WERI-Rb-1 (cell line): ENCODE results near the gene XCR1.

Experiments
- DNase-seq: peaks from one replicate; pipeline ENCODE4 v3.0.0-alpha.2; 2020
- H3K27ac ChIP-seq: fragments of 250-450 bp; sonication (Bioruptor Pico); 2 replicates; pipeline ENCODE4 v1.5.1; 2020; ENCODE audit warnings: mild to moderate bottlenecking, moderate library complexity
- H3K27me3 ChIP-seq: fragments of 250-450 bp; sonication (Bioruptor Pico); 2 replicates; pipeline ENCODE4 v1.5.1; 2021; ENCODE audit warnings: mild to moderate bottlenecking, low read depth, moderate library complexity; ENCODE audit not compliant: insufficient read depth, severe bottlenecking
- H3K36me3 ChIP-seq: fragments of 250-450 bp; sonication (Bioruptor Pico); 2 replicates; pipeline ENCODE4 v1.5.1; 2020; ENCODE audit warnings: mild to moderate bottlenecking, moderate library complexity
- H3K4me3 ChIP-seq: 2 replicates; pipeline ENCODE4 v1.5.1; 2011; ENCODE audit warnings: low read depth, mild to moderate bottlenecking, control low read depth, low read length
- H3K9me3 ChIP-seq: fragments of 250-450 bp; sonication (Bioruptor Pico); 2 replicates; pipeline ENCODE4 v1.5.1; 2021; ENCODE audit warnings: mild to moderate bottlenecking, moderate library complexity; ENCODE audit not compliant: severe bottlenecking
- CTCF ChIP-seq: IDR thresholded peaks from 2 replicates; pipeline ENCODE4 v1.5.1; 2011; ENCODE audit warnings: low read depth, mild to moderate bottlenecking, control low read depth, inconsistent platforms, low read length

XCR1 gene

GRCh38 chr3:45990181-45990580, 37.1 kb downstream of the XCR1 start:
- no peaks in the 10 kb centered on the region for H3K9me3 ChIP-seq
- H3K27ac ChIP-seq, result no peak overlapping the region
- H3K4me3 ChIP-seq, result no peak overlapping the region
- H3K36me3 ChIP-seq, result peaks cover 22% of the 10 kb centered on the region
- no peaks in the 10 kb centered on the region for H3K27me3 ChIP-seq
- no peak for TF ChIP-seq CTCF
- no peak for DNase-seq

- Histone ChIP-seq H3K27me3 (no peaks in the 10 kb centered on the region), H3K4me3 (no peak overlapping the region), H3K9me3 (no peaks in the 10 kb centered on the region), H3K36me3 (peaks cover 32% of the 10 kb centered on the region), H3K27ac (no peak overlapping the region)
- no peak for DNase-seq
- TF ChIP-seq CTCF, result no peak
These were observed 38.5 kb downstream of the XCR1 start for GRCh38 chr3:45988804-45989203.

- H3K9me3 ChIP-seq, result no peaks in the 10 kb centered on the region
- DNase-seq, result no peak
- no peak overlapping the region for H3K4me3 ChIP-seq
- peaks cover 37% of the 10 kb centered on the region for H3K36me3 ChIP-seq
- no peak overlapping the region for H3K27ac ChIP-seq
- TF ChIP-seq CTCF, result no peak
- no peaks in the 10 kb centered on the region for H3K27me3 ChIP-seq
These were observed 38.9 kb downstream of the XCR1 start for GRCh38 chr3:45988362-45988761.

- no peaks in the 10 kb centered on the region for H3K9me3 ChIP-seq
- TF ChIP-seq CTCF, result no peak
- no peak for DNase-seq
- H3K36me3 ChIP-seq, result peaks cover 41% of the 10 kb centered on the region
- H3K4me3 ChIP-seq, result no peak overlapping the region
- no peak overlapping the region for H3K27ac ChIP-seq
- H3K27me3 ChIP-seq, result no peaks in the 10 kb centered on the region
These were observed 39.7 kb downstream of the XCR1 start for GRCh38 chr3:45987368-45988291.

- H3K36me3 ChIP-seq, result peaks cover 51% of the 10 kb centered on the region
- H3K27me3 ChIP-seq, result no peaks in the 10 kb centered on the region
- H3K27ac ChIP-seq, result no peak overlapping the region
- H3K4me3 ChIP-seq, result no peak overlapping the region
- DNase-seq, result no peak
- no peaks in the 10 kb centered on the region for H3K9me3 ChIP-seq
- TF ChIP-seq CTCF, result no peak
These were observed 40.8 kb downstream of the XCR1 start for GRCh38 chr3:45986303-45986982.
